HG02973 (cell line): ENCODE measurements around the gene SPSB2.

Experiments used
- ATAC-seq: cut with Tn5 transposase; IDR thresholded peaks from one replicate; pipeline ENCODE4 v1.9.1; 2021; ENCODE audit warnings: moderate library complexity; ENCODE audit not compliant: unreplicated experiment

The SPSB2 gene

DNA sequence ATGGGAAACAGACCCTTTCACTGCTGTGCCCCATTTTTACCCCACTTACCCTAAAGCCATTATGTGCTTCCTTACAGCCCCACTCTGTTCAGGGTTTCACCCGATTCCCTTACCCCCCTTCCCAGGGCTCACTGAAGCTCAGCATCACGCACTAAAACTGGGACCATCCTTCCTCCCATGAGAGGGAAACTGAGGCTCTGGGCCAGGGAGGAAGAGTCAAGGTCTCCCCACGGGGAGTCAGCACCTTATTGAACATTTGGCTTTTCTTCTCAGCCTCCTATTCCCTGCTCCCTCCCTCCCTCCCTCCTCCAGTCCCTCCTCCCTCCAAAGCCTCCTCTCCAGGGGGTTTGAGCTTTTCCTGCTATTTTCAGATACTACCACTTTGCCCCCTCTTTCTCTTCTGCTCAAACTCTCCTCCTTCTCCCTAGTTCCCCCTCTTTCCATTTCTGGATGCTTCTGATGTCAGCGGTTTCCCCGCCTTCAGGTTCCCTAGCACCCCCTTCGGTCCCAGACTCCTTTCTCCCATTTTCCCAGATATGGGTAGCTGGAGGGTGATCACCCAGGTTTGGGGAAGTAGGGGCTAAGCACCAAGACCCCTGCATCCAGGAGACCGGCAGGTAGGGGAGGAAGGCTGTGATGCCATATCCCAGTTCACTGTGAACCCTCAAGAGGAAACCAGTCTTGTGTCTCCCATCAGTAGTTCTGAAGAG lies 50.5 kb downstream of the SPSB2 start:
- no peak for ATAC-seq

DNA sequence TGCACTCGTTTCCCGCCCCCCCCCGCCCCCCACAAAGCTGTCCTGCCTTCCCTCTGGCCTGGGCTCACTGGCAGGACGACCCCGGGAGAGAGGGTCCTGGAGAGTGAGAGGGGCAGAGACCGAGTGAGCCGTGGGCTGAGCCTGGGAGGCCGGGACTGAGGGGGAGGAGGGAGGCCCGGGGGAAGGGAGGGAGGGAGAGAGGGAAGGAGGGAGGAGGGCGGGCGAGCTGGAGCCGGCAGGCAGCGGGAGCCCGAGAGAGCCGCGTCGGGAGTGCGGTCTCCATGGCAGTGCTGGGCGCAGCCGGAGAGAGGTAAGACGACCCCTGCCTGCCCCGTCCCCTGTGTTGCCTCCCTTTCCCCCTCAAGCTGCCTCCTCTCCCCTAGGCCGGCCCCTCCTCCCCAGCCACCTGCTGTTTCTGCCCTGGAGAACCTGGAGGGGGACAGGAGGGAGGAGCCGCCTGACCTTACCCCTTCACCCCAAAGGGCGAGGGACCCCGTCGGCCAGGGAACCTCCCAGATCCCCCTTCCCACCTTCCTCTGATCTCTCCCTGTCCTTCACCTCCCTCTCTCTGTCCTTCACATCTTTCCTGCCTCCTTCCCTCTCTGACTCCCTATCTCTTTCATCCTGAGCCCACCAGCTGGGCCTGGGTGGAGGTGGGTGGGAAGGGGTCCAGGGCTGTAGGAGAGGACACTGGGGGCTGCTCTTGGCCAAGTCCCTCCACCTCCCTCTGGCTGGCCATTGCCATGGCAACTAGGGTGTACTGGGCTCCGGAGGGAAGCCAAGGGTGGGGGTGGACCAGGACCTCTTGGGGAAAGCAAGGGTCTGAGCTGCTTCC lies 51.3 kb downstream of the SPSB2 start, which contains the start of gene GPR162:
TSS of gene GPR162 (plus strand) at position 231 of the 835 bp plus-strand sequence. CDS start 2,078 bp downstream, outside the sequence.
- no peak for ATAC-seq
